Measurements from ENCODE around the gene MPP1.

- TF ChIP-seq, protein P1, sequence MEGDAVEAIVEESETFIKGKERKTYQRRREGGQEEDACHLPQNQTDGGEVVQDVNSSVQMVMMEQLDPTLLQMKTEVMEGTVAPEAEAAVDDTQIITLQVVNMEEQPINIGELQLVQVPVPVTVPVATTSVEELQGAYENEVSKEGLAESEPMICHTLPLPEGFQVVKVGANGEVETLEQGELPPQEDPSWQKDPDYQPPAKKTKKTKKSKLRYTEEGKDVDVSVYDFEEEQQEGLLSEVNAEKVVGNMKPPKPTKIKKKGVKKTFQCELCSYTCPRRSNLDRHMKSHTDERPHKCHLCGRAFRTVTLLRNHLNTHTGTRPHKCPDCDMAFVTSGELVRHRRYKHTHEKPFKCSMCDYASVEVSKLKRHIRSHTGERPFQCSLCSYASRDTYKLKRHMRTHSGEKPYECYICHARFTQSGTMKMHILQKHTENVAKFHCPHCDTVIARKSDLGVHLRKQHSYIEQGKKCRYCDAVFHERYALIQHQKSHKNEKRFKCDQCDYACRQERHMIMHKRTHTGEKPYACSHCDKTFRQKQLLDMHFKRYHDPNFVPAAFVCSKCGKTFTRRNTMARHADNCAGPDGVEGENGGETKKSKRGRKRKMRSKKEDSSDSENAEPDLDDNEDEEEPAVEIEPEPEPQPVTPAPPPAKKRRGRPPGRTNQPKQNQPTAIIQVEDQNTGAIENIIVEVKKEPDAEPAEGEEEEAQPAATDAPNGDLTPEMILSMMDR (IDR thresholded peaks at IDR 0.05), result no peak
- TF ChIP-seq POLR2AphosphoS5 (IDR thresholded peaks at IDR 0.05), result no peak
- TF ChIP-seq POLR2A (IDR thresholded peaks at IDR 0.05), result no peak
- TF ChIP-seq EP300 (IDR thresholded peaks at IDR 0.05), result no peak
Measured at GRCh38 chrX:154795016-154795415, 10.3 kb downstream of the MPP1 start.

All from gastroesophageal sphincter (tissue), 3 donors.